A549 (cell line): ENCODE data around the gene PLEKHA1.

Experiments
- ATOH8 ChIP-seq: fragments of 250-450 bp; sonication (Bioruptor Pico); IDR thresholded peaks from 2 replicates; pipeline ENCODE4 v1.5.0; 2020; ENCODE audit warnings: low read depth, mild to moderate bottlenecking, moderate library complexity
- CBX2 ChIP-seq: fragments of 200-600 bp; sonication (generic); IDR thresholded peaks from 2 replicates; pipeline ENCODE4 v1.6.1; 2016; ENCODE audit warnings: low read depth, mild to moderate bottlenecking, borderline replicate concordance
- CBX8 ChIP-seq: fragments of 200-600 bp; sonication (generic); IDR thresholded peaks from 2 replicates; pipeline ENCODE4 v1.6.1; 2016
- CTCF ChIP-seq: fragments of >200 bp; sonication (Bioruptor Twin); formaldehyde crosslinking; IDR thresholded peaks from 3 replicates; pipeline ENCODE4 v1.5.1; 2016
- ELK1 ChIP-seq: fragments of 150-350 bp; IDR thresholded peaks from 2 replicates; pipeline ENCODE4 v1.6.1; 2014; ENCODE audit warnings: low read depth, mild to moderate bottlenecking, low read length
- MAFK ChIP-seq: fragments of 450-650 bp; IDR thresholded peaks from 2 replicates; pipeline ENCODE4 v1.6.1; 2014; ENCODE audit not compliant: partially characterized antibody
- PBX3 ChIP-seq: IDR thresholded peaks from 2 replicates; pipeline ENCODE4 v1.6.1; 2012
- POLR2A ChIP-seq: IDR thresholded peaks from 2 replicates; pipeline ENCODE4 v1.6.1; 2012; ENCODE audit warnings: mild to moderate bottlenecking, low read length
- RAD21 ChIP-seq, 2 experiments: fragments of >200 bp in 1 of 2; sonication (Bioruptor Twin) in 1 of 2; formaldehyde crosslinking in 1 of 2; IDR thresholded peaks in 1 of 2; conservative IDR thresholded peaks in 1 of 2; 2 replicates in 1 of 2; 3 replicates in 1 of 2; pipeline ENCODE4 v1.6.1; 2012 to 2018; ENCODE audit warnings: inconsistent platforms in 1 of 2
- RARB ChIP-seq: fragments of 250-450 bp; sonication (Bioruptor Pico); IDR thresholded peaks from 2 replicates; pipeline ENCODE4 v1.8.0; 2021; ENCODE audit warnings: mild to moderate bottlenecking, moderate library complexity
- RCOR1 ChIP-seq: fragments of 150-350 bp; IDR thresholded peaks from 2 replicates; pipeline ENCODE4 v1.6.1; 2014; ENCODE audit warnings: antibody characterized with exemption, low read length, low read depth
- RFX5 ChIP-seq: fragments of 450-650 bp; IDR thresholded peaks from 2 replicates; pipeline ENCODE4 v1.7.1; 2014; ENCODE audit warnings: antibody characterized with exemption, mild to moderate bottlenecking, moderate library complexity
- ZFP36 ChIP-seq: fragments of 450-650 bp; IDR thresholded peaks from 2 replicates; pipeline ENCODE4 v1.6.1; 2014; ENCODE audit warnings: borderline replicate concordance; ENCODE audit not compliant: partially characterized antibody

GRCh38 chr10:122446668-122447423, 72.3 kb downstream of the PLEKHA1 start:
- no peak for TF ChIP-seq CTCF
- TF ChIP-seq ZFP36: no peak
- TF ChIP-seq PBX3: no peak
- TF ChIP-seq RFX5: no peak
- TF ChIP-seq ELK1: no peak
- no peak for TF ChIP-seq ATOH8 (CRISPR knock-in tag)
- TF ChIP-seq MAFK: no peak
- TF ChIP-seq POLR2A: no peak
- TF ChIP-seq RAD21 (conservative IDR thresholded peaks at IDR 0.05 in 1 of 2, IDR thresholded peaks at IDR 0.05 in 1 of 2): no peak
- no peak for TF ChIP-seq RCOR1
- no peak for TF ChIP-seq CBX8
- no peak for TF ChIP-seq CBX2
- TF ChIP-seq RARB (CRISPR knock-in tag): no peak
